Tracheal epithelial cell (primary cell): ENCODE results near the gene GPX6. TPM values are rescaled to one million over a fixed set of nuclear protein-coding genes. Genes with fewer than 3 reads are reported as not detected.

Source experiments
- total RNA-seq: library from RNA; depleted of rRNA; stranded (reverse); fragments of >200 nt; gene quantifications from 2 replicates; pipeline ENCODE4 v1.2.1, GENCODE V29; 2014

Gene GPX6, protein sequence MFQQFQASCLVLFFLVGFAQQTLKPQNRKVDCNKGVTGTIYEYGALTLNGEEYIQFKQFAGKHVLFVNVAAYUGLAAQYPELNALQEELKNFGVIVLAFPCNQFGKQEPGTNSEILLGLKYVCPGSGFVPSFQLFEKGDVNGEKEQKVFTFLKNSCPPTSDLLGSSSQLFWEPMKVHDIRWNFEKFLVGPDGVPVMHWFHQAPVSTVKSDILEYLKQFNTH
- not detected in 2 replicates for total RNA-seq

DNA sequence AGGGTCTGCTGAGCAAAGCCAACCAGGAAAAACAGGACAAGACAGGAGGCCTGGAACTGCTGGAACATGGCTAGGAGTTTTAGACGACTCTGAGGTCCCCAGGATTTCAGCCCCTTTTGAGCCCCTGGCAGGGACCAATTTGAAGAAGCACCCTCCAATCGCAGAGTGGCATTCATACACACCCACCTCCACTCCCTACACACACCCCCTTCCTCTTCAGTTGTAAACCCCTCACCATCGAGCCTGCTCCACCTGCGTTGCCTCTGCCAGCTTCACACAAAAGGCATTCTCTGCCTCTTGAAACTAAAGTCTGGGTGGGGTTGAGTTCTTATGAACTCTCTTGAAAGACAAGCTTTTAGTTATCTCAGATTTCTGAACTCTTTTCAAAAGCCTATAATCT, at the start of gene GPX6:
GPX6 (minus strand) TSS at position 118 of the 400 bp plus-strand sequence; CDS start at position 68, 50 bp downstream.

DNA sequence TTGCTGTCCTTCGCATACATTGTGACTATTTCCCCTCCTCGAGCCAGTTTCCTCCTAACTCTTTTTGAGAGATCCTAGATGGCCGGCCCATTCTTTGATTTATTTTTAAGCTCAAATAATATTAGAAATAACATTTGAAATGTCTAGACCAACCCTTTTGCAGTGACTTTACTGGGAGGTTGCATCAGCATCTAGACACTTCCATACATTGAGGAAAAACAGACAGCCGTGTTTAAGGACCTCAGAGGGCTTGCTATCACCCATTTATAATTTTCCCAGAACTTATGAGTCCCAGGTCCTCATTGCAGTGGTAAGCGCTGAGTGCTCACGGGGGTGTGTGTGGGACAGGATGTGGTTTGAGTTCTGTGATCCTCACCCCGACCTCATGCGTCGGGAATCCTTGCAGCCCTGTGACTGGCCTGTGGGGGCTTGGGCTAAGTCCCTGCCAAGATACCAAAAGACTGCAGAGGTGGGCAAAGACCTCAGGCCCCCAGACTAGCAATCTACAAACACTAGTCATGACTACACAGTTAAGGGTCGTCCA, 10.0 kb upstream of the GPX6 start, which contains the start of gene GPX5:
GPX5 (plus strand) TSS at position 386 of the 544 bp plus-strand sequence; CDS start at position 519, 133 bp downstream.

Other genes with a start within 250 kb of the GPX6 start
- gene ZSCAN26, start 248.7 kb downstream of the GPX6 start, total RNA-seq, result 7.9 and 8.7 TPM in 2 replicates
- gene PGBD1, start 234.2 kb downstream of the GPX6 start, total RNA-seq, result 2.8 and 3.6 TPM in 2 replicates
- 9.6 and 11.8 TPM in 2 replicates for gene ZSCAN31, start 179.6 kb downstream of the GPX6 start, total RNA-seq
- 3.1 and 4.5 TPM in 2 replicates for gene ZKSCAN3, start 165.8 kb downstream of the GPX6 start, total RNA-seq
- gene ZSCAN12, start 116.0 kb downstream of the GPX6 start, total RNA-seq, result 4.3 and 6.2 TPM in 2 replicates
- 1.1 and 1.9 TPM in 2 replicates for gene ZSCAN23, start 72.3 kb downstream of the GPX6 start, total RNA-seq
- not detected in 2 replicates for gene GPX5, start 10.1 kb upstream of the GPX6 start, total RNA-seq